GM12864 (cell line): ENCODE measurements around the gene PPM1H.

Experiments used
- DNase-seq: peaks from one replicate; pipeline ENCODE4 v3.0.0-alpha.2; 2011; ENCODE audit warnings: low read depth
- H3K4me3 ChIP-seq: 2 replicates; pipeline ENCODE4 v1.5.1; 2011; ENCODE audit warnings: mild to moderate bottlenecking, low read depth, low read length, control low read depth
- CTCF ChIP-seq: IDR thresholded peaks from 2 replicates; pipeline ENCODE4 v1.5.1; 2011; ENCODE audit warnings: low read depth, mild to moderate bottlenecking, moderate library complexity, low read length, control low read depth, inconsistent platforms; ENCODE audit errors: missing control alignments

The PPM1H gene

GRCh38 chr12:62728741-62729140 is 206.2 kb downstream of the PPM1H start:
- TF ChIP-seq CTCF: no peak
- no peak overlapping the region for H3K4me3 ChIP-seq
- no peak for DNase-seq

GRCh38 chr12:62726471-62726980 is 208.4 kb downstream of the PPM1H start:
- DNase-seq: no peak
- TF ChIP-seq CTCF: no peak
- no peak overlapping the region for H3K4me3 ChIP-seq

GRCh38 chr12:62725781-62726180 is 209.2 kb downstream of the PPM1H start:
- H3K4me3 ChIP-seq: no peak overlapping the region
- TF ChIP-seq CTCF: no peak
- no peak for DNase-seq

GRCh38 chr12:62724947-62725451 is 210.0 kb downstream of the PPM1H start:
- H3K4me3 ChIP-seq: no peak overlapping the region
- no peak for DNase-seq
- no peak for TF ChIP-seq CTCF

GRCh38 chr12:62724285-62724684 is 210.7 kb downstream of the PPM1H start:
- H3K4me3 ChIP-seq: no peak overlapping the region
- no peak for DNase-seq
- no peak for TF ChIP-seq CTCF

- TF ChIP-seq CTCF: no peak
- no peak for DNase-seq
- H3K4me3 ChIP-seq: no peak overlapping the region
Observed at GRCh38 chr12:62722971-62723680, 211.8 kb downstream of the PPM1H start.
